Measurements from ENCODE around the gene ASCL3.
"Not testable (repeated sequence)": the region's sequence is repeated elsewhere in the genome, so short reads cannot be mapped to it uniquely, and the experiment has no call there.

Gene ASCL3

DNA sequence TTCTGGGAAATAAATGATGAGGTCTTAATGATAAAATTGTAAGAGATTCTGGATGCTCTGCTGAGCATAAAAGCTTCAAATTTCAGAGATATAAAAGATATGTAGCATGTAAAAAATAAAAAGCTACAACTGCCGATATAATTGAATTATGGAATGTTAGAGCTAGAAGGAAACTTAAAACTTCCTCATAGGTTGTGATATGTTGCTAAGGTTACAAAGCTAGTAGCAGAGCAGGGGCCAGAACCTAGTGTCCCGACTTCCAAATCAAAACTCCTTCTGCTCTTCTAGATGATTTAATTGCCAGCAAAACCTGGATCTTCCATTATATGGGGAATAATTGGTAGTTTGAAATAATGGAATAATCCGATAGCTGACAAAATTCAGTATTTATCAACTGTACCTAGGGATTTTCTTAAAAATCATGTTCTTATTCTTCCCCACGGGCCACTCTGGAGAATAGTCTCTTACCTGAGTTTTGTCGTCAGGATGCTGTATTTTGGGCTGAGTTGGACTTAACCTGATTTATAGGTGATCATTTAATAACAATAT lies at the start of gene ASCL3:
ASCL3 (minus strand) TSS at position 499 of the 549 bp plus-strand sequence. CDS start 4,855 bp downstream, outside the sequence.
- DNase-seq (ENCODE audit: low spot score) = no peak

- DNase-seq (ENCODE audit: low spot score) = no peak
These were observed 46.6 kb upstream of the ASCL3 start for GRCh38 chr11:8989453-8989852.

GRCh38 chr11:8988329-8989234 lies 45.8 kb upstream of the ASCL3 start:
- no peak for DNase-seq (ENCODE audit: low spot score)

- DNase-seq (ENCODE audit: low spot score) = no peak
These were observed 44.6 kb upstream of the ASCL3 start for GRCh38 chr11:8987446-8987845.

DNA sequence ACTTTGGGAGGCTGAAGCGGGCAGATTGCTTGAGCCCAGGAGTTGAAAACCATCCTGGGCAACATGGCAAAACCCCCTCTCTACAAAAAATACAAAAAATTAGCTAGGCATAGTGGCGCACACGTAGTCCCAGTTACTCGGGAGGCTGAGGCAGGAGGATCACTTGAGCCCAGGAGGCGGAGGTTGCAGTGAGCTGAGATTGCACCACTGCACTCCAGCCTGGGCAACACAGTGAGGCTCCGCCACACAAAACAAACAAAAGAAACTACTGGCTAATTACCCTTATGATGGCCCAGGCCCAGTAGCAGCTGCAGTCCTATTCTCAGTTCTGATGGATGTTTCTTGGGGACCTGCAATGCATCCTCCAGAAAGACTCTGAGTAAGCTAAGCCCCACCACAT lies 44.0 kb upstream of the ASCL3 start:
- DNase-seq (ENCODE audit: low spot score) = not testable (repeated sequence)

DNA sequence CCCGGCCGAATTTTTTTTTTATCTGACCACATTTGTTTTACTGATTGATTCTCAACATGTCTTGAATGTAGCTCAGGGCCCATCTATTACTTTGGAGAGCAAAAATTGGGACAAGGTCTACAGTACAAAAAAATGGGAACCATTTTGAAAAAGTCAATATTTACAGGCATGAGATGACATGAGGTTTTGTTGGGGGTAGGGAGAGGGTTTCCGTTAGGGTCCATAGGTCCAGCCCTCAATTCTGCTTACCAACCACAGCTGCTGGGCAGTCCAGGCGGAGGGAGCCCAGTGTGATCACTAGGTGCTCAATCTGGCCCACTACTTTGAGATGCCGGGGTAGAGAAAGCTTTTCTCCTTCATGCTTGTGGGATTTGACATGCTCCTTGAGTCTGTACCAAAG lies 42.6 kb upstream of the ASCL3 start:
- no peak for DNase-seq (ENCODE audit: low spot score)

GRCh38 chr11:8983552-8983951 lies 40.7 kb upstream of the ASCL3 start:
- DNase-seq (ENCODE audit: low spot score) = no peak

GRCh38 chr11:8980485-8980884 lies 37.7 kb upstream of the ASCL3 start:
- no peak for DNase-seq (ENCODE audit: low spot score)

GRCh38 chr11:8979365-8979764 lies 36.5 kb upstream of the ASCL3 start:
- DNase-seq (ENCODE audit: low spot score) = not testable (repeated sequence)

- DNase-seq (ENCODE audit: low spot score) = no peak
These were observed 30.3 kb upstream of the ASCL3 start for GRCh38 chr11:8973121-8973520.

GRCh38 chr11:8971924-8972316 lies 29.1 kb upstream of the ASCL3 start:
- DNase-seq (ENCODE audit: low spot score) = no peak

- no peak for DNase-seq (ENCODE audit: low spot score)
These were observed 28.5 kb upstream of the ASCL3 start for GRCh38 chr11:8971196-8971923.

DNA sequence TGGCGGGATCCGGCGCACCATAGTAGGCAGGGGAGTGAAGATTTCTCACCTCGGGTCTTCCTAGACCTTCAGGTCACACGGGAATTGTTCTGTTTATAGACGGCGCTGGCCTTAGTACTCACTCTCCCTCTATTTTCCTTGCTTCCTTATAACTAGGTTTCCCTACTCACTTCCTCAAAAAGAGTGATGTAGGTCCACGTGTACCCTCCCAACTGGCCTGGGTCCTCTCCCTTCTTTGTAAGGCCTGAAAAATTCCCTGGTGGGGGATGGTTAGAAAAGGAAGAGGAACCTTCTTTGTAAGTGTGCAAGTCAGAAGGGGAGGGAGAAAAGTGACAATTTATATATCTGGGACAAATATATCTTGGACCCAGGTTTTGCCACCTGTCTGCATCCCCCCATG lies 24.4 kb upstream of the ASCL3 start:
- DNase-seq (ENCODE audit: low spot score) = no peak

DNA sequence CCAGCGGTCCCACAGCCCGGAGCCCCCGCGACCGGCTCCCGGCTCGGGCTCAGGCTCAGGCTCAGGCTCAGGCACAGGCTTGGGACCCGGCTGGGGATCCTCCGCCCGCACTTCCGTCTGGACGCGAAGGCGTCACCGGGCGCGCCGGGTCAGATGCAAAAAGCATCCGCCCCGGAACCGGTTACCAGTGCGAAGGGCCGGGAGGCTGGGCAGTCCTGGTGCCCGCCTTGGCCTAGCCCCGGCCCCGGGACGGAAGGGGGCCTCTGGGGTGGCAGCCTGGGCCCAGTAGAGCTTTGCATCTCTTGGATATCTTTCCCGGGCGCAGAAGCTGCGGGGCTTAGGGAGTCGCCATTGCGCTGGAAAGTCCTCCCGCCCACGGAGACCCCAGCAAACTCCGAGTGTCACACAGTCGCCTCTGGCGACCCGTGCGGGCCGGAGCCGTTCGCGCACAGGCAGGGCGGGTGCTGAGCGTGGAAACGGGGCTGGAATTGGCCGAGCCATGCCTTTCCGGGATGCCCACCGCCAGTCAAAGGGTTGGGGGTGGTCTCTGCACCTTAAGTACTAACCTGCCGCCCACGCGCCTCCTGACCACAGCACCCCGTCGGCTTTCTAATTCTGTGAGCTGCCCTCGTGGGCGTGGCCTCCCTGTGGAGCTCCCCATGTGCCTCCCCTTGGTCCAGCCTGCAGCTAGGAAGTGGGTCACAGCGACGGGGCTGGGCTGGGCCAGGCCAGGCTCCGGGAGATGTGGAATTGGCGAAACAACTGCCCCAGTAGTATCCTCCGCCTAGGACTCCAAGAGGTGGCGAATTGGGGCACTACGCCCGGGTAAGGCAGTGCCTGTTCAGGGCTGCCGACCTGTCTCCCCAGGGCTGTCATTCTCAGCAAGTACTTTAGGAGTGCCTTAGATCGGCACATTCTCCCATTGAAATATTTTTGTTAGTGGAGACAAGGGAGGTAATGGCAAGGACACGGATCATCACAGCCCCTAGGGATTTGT lies 21.8 kb upstream of the ASCL3 start, which contains the start of gene TMEM9B:
TMEM9B (minus strand) TSS at position 119 of the 997 bp plus-strand sequence. CDS start 129 bp downstream, outside the sequence.
- DNase-seq (ENCODE audit: low spot score) = peak; percentile 92

DNA sequence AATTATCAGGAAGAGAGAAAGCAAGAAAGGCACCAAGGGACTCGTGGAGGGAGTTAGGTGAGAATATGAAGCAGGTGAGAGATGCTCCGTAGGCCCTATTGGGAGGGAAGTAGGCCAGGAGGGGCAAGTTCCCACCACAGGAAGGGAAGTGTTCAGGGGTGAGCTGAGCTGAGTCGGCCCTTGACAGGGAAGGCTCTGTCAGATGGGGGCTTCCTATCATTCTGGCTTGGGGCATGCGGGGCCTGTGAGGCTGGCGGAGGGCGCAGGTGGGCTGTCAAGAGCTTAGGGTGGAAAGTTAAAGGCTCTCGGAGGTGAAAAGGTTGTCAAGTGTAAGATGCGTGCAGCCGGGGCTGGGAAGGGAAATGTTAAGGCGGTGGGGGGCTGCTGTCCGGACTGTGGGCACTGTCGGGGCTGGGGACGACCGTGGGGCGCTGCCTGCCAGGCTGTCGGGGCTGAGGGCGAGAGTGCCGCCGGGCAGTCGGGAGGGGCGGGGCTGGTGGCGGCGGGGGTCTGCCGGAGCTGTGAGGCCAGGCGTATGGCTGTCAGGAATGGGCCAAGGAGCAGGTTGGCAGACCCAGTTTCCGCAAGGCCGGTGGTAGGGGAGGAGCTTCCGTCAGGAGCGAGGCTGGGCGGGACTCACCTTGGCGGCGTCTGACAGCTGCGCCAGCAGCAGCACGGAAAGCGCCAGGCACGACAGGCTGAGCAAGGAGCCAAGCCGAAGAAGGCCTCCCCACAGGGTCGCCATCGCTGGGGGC lies 20.9 kb upstream of the ASCL3 start:
- DNase-seq (ENCODE audit: low spot score) = peak; percentile 84

DNA sequence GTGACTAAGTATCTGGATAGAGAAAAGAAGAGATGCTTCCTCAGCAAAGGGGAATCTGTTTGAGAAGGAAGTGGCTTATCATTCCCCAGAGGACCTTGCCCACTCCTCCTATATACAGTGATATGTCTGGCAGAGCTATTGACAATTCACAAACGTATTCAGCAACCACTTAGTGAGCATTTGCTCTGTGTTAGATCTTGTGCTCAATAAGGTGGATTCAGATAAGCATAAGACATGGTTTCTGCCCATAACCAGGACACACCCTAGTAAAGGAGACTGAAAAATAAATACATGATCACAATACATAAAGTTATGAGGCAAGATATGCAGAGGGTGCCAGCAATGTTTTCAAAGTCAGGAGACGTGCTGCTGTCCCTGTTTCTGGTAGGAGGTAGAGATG lies 20.0 kb upstream of the ASCL3 start:
- no peak for DNase-seq (ENCODE audit: low spot score)

DNA sequence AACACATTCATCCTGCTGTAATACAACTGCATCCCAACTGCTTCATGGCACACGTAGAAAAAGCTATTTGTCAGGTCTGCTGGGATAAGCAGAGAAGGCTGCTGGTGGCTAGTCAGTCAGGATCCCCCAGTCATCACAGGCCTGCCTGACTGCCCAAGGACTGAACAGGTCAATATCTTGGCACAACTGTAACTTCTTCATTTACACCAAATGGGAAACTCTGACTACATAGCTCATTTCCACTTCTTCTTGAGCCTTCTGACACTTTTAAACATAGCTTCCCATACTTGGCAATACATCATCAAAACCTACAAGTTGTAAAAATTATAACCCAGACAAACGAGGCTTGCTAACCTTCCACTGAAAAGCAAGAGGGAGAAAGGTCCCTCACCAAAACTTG lies 18.6 kb upstream of the ASCL3 start:
- no peak for DNase-seq (ENCODE audit: low spot score)

DNA sequence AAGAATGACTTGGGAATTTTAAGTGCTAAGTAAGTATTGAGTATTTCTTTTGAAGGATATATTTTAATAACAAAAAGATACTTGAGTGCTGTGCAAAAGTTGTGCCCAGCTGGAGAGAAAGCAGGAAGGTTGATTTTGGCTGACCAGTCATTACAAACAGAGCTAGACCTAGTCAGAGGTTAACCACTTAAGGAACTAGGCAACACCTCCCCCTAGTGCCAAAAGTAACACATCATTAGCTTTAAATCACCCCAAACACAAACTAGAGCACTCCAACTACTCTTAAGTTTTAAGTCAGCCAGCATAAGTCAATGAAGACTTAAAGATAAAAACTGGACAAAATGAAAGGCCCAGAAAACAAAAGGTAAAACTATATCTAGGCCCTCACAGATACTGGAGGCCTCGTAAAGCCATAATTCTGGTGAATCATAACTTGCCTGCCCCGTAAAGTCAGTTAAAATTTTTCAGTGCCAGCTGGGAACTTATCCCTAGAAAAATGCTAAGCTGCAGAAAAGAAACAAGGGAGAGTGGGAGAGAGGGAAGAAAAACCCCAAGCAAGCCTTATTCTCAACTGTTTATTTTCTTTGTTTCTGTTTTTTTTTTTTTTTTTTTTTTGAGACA lies 16.8 kb upstream of the ASCL3 start:
- no peak for DNase-seq (ENCODE audit: low spot score)

DNA sequence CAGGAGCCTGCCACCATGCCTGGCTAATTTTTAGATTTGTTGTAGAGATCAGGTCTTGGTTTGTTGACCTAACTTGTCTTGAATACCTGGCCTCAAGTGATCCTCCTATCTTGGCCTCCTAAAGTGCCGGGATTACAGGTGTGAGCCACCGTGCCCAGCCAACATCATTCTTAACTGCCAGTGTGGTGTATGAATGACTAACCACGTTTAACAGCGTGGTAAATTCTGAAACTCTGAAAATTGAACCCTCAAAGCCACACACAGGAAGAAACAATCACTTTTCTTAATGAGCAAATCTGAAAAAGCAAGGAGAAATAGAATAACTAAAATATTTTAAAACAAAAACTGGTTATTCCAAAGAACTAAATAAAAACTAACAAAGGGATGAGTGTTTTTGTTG lies 14.0 kb upstream of the ASCL3 start:
- no peak for DNase-seq (ENCODE audit: low spot score)

DNA sequence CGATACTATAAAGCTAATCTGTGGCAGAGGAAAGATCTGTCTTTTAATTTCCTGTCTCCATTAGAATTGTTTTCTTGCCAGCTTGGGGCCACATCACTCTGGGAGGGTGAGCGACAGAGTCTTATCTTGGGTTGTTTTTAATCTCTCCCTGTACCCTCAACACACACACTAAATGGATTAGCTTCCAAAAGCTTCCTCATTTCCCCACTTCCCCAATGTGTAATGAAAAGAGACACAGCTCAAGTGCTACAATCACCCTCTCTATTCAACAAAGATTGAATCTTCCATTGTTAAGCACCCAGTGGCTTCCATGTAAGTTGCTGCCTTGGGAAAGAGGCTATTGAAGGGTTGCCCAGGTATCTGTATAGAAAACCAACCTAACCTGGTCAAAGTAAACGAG lies 6.1 kb upstream of the ASCL3 start:
- no peak for DNase-seq (ENCODE audit: low spot score)
